ENCODE results near the gene RYR1. TPM values are rescaled to one million over a fixed set of nuclear protein-coding genes. Genes with fewer than 3 reads are reported as not detected.

RYR1 gene
- total and polyA plus RNA-seq, 2 of the 13 experiments (the other 11 are each of a cell fraction or from before 2014, with no cell fraction given) = 0.03 TPM; not detected in 1

DNA sequence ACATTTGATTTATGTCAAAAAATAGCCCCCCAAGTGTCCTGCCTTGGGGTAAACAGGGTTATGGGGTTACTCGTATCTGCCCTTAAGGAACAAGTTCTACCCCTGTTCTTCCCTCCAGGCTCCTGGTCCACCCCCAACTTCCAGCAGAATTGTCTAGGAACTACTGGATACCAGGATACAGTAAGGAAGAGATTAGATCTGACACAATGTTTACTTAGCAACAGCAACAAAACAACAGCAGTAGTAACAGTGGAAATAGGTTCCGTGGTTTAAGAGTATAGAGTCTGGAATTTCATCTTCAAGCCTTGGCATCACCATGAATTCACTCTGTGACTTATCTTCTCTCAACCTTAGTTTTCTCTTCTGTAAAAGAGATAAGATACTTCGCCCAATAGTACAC lies 32.3 kb upstream of the RYR1 start:
- no TSS peak for BruUV-seq (replicated peaks)
- Histone ChIP-seq H2AFZ (ENCODE audit: low read length) (no peak overlapping the region), H3K27me3 (ENCODE audit: control insufficient read depth in 1 of 2, insufficient read depth in 2 of 2, low read length in 2 of 2) (peaks cover 6 to 31% of the 10 kb centered on the region in 2 experiments; a peak in 4 of 5 replicates), H3K4me1 (ENCODE audit: insufficient read depth, low read length) (no peaks in the 10 kb centered on the region), H4K20me1 (ENCODE audit: insufficient read depth, low read length) (no peaks in the 10 kb centered on the region), H3K79me2 (ENCODE audit: insufficient read depth, low read length) (no peaks in the 10 kb centered on the region), H3K4me2 (ENCODE audit: low read depth, low read length) (no peak overlapping the region), H3K9me3 (ENCODE audit: low read length) (no peaks in the 10 kb centered on the region), H3K36me3 (replicated peaks in 1 of 2; ENCODE audit: control insufficient read depth in 1 of 2, insufficient read depth in 2 of 2, low read length in 2 of 2) (no peaks in the 10 kb centered on the region), H3K9ac (ENCODE audit: insufficient read depth, low read depth, low read length) (no peak overlapping the region), H3K4me3 (replicated peaks in 1 of 3; ENCODE audit: insufficient read depth in 1 of 3, low read depth in 2 of 3, low read length in 3 of 3) (no peak overlapping the region), H3K27ac (ENCODE audit: extremely low read length, insufficient read depth, low read length) (no peak overlapping the region)
- CTCF ChIA-PET (ENCODE audit: low intra/inter-chr PET ratio, low total read pairs) = no interaction called here
- DNase-seq (ENCODE audit: low spot score) (peak; percentile 12), FAIRE-seq (no peak), ATAC-seq (no peak)
- TF ChIP-seq ZSCAN30 (CRISPR knock-in tag; IDR thresholded peaks at IDR 0.05) (no peak), RFX1 (IDR thresholded peaks at IDR 0.05) (peak; percentile 25; the same call in 1 of the 2 replicates), SALL1 (CRISPR knock-in tag; IDR thresholded peaks at IDR 0.05) (no peak), FOXA3 (CRISPR knock-in tag; IDR thresholded peaks at IDR 0.05) (0 out of 2 replicates have a peak, but pooled peaks have one; percentile 15), PRMT3 (CRISPR knock-in tag; IDR thresholded peaks at IDR 0.05; ENCODE audit: borderline replicate concordance, low read depth) (no peak)
- POLR2A ChIA-PET = interaction anchor here (2.7 kb wide), 1 partner anchor 26 kb away, joined by 30 read pairs; the partner anchor contains the start of gene PSMD8
- 20% methylated on average over 3 of the region's 3 CpGs for WGBS (ENCODE audit: low lambda C conversion rate)
- intact Hi-C loops (cut with micrococcal nuclease; ENCODE audit: unreplicated experiment) (loop anchor here (5.0 kb wide), 1 partner anchor 231 kb away; no protein-coding TSS in a partner anchor), in situ Hi-C loops (cut with HindIII; ENCODE audit: extremely low pct_ligation_motif_present, low pct_unique_long_range_greater_than_20kb) (no loop called here)

DNA sequence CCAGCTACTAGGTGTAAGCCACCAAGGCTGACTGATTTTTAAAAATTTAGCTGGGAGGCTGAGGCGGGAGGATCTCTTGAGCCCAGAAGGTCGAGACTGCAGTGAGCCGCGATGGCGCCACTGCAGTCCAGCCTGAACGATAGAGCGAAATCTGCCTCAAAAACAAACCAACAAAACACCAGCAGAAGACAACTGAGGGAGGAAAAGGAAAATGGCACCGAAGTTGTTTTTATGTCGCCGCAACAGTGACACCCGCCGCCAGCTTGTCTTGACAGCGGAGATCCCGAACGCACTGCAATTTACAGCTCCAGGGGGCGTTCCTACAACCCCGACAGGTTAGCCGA lies 30.9 kb upstream of the RYR1 start:
- no peaks in the 10 kb centered on the region for H3K79me2 ChIP-seq (ENCODE audit: insufficient read depth, low read length)
- peak overlapping the region; percentile 70 for H2AFZ ChIP-seq (ENCODE audit: low read length)
- ATAC-seq (no peak), FAIRE-seq (peak; percentile 71), DNase-seq (ENCODE audit: low spot score) (no peak)
- ChIA-PET CTCF (ENCODE audit: low intra/inter-chr PET ratio, low total read pairs) (interaction anchor here (0.8 to 1.3 kb wide), 3 partner anchors 39 to 172 kb away, joined by 4 to 5 read pairs (median 4); no protein-coding TSS in a partner anchor), POLR2A (interaction anchor here (0.6 to 2.7 kb wide), 14 partner anchors 8 to 623 kb away, joined by 3 to 30 read pairs (median 6); partner anchors contain the start of genes ACTN4, EIF3K, GGN and MRPS12)
- H3K4me1 ChIP-seq (ENCODE audit: insufficient read depth, low read length) = no peaks in the 10 kb centered on the region
- peak overlapping the region in 2 of 3 experiments; percentile 27 to 86; a peak in 3 of 6 replicates for H3K4me3 ChIP-seq (replicated peaks in 1 of 3; ENCODE audit: insufficient read depth in 1 of 3, low read depth in 2 of 3, low read length in 3 of 3)
- no peaks in the 10 kb centered on the region for H4K20me1 ChIP-seq (ENCODE audit: insufficient read depth, low read length)
- H3K4me2 ChIP-seq (ENCODE audit: low read depth, low read length) = peak overlapping the region; percentile 89
- H3K27ac ChIP-seq (ENCODE audit: extremely low read length, insufficient read depth, low read length) = no peak overlapping the region
- H3K9ac ChIP-seq (ENCODE audit: insufficient read depth, low read depth, low read length) = peak overlapping the region; percentile 37
- 4% methylated on average over 9 of the region's 18 CpGs for WGBS (ENCODE audit: low lambda C conversion rate)
- peaks cover 5 to 17% of the 10 kb centered on the region in 2 experiments; a peak in 3 of 5 replicates for H3K27me3 ChIP-seq (ENCODE audit: control insufficient read depth in 1 of 2, insufficient read depth in 2 of 2, low read length in 2 of 2)
- BruUV-seq (replicated peaks) = no TSS peak
- in situ Hi-C loops (cut with HindIII; ENCODE audit: extremely low pct_ligation_motif_present, low pct_unique_long_range_greater_than_20kb) = no loop called here
- no peaks in the 10 kb centered on the region for H3K36me3 ChIP-seq (replicated peaks in 1 of 2; ENCODE audit: control insufficient read depth in 1 of 2, insufficient read depth in 2 of 2, low read length in 2 of 2)
- intact Hi-C loops (cut with micrococcal nuclease; ENCODE audit: unreplicated experiment) = loop anchor here (5.0 kb wide), 1 partner anchor 230 kb away; no protein-coding TSS in a partner anchor
- H3K9me3 ChIP-seq (ENCODE audit: low read length) = no peaks in the 10 kb centered on the region
- TF ChIP-seq CBFB (CRISPR knock-in tag; IDR thresholded peaks at IDR 0.05) (no peak), GPBP1L1 (CRISPR knock-in tag; IDR thresholded peaks at IDR 0.05) (no peak), PAX8 (CRISPR knock-in tag; IDR thresholded peaks at IDR 0.05; ENCODE audit: borderline replicate concordance) (no peak), CREB1 (IDR thresholded peaks at IDR 0.05) (no peak), CREB1 (CRISPR knock-in tag; IDR thresholded peaks at IDR 0.05) (0 out of 2 replicates have a peak, but pooled peaks have one; percentile 24), ZMAT3 (CRISPR knock-in tag; conservative IDR thresholded peaks at IDR 0.05) (peak; percentile 21; the same call in 1 of the 2 replicates), ZNF335 (CRISPR knock-in tag; IDR thresholded peaks at IDR 0.05) (0 out of 2 replicates have a peak, but pooled peaks have one; percentile 0), ZNF20 (CRISPR knock-in tag; IDR thresholded peaks at IDR 0.05) (no peak), CREM (IDR thresholded peaks at IDR 0.05) (0 out of 2 replicates have a peak, but pooled peaks have one; percentile 18), CREM (CRISPR knock-in tag; IDR thresholded peaks at IDR 0.05) (no peak), ELF1 (CRISPR knock-in tag; IDR thresholded peaks at IDR 0.05) (no peak), MXD4 (CRISPR knock-in tag; IDR thresholded peaks at IDR 0.05) (no peak)
- TF ChIP-seq, protein P1, sequence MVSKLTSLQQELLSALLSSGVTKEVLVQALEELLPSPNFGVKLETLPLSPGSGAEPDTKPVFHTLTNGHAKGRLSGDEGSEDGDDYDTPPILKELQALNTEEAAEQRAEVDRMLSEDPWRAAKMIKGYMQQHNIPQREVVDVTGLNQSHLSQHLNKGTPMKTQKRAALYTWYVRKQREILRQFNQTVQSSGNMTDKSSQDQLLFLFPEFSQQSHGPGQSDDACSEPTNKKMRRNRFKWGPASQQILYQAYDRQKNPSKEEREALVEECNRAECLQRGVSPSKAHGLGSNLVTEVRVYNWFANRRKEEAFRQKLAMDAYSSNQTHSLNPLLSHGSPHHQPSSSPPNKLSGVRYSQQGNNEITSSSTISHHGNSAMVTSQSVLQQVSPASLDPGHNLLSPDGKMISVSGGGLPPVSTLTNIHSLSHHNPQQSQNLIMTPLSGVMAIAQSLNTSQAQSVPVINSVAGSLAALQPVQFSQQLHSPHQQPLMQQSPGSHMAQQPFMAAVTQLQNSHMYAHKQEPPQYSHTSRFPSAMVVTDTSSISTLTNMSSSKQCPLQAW (CRISPR knock-in tag; IDR thresholded peaks at IDR 0.05) = 0 out of 2 replicates have a peak, but pooled peaks have one; percentile 15
